OCI-LY3 (cell line): ENCODE measurements around the gene RELN.

ENCODE experiments used
- H2AFZ ChIP-seq: fragments of 200-600, 300-600 bp; shearing (Covaris generic); 2 replicates; pipeline ENCODE4 v1.6.0; 2014; ENCODE audit warnings: antibody characterized with exemption, low read depth, low read length
- H3K27ac ChIP-seq: fragments of 200-600, 300-600 bp; sonication (generic); 2 replicates; pipeline ENCODE4 v1.5.1; 2014; ENCODE audit warnings: mild to moderate bottlenecking, low read length, moderate library complexity, mixed read lengths
- H3K27me3 ChIP-seq: fragments of 200-600, 300-600 bp; sonication (generic); 2 replicates; pipeline ENCODE4 v1.6.1; 2014; ENCODE audit warnings: low read depth, low read length, mixed read lengths
- H3K36me3 ChIP-seq: fragments of 200-600, 300-600 bp; sonication (generic); replicated peaks from 2 replicates; pipeline ENCODE3; 2014; ENCODE audit warnings: low read depth, low read length, mixed read lengths
- H3K4me1 ChIP-seq: fragments of 300-600, 200-600 bp; sonication (generic); 2 replicates; pipeline ENCODE4 v1.6.1; 2014; ENCODE audit warnings: low read length, mixed read lengths
- H3K4me2 ChIP-seq: fragments of 200-600, 300-600 bp; sonication (generic); 2 replicates; pipeline ENCODE4 v1.6.1; 2014; ENCODE audit warnings: low read length, mixed read lengths
- H3K4me3 ChIP-seq: fragments of 300-600, 200-600 bp; sonication (generic); 2 replicates; pipeline ENCODE4 v1.5.1; 2014; ENCODE audit warnings: antibody characterized with exemption, mild to moderate bottlenecking, low read length, moderate library complexity
- H3K79me2 ChIP-seq: fragments of 300-600, 200-600 bp; shearing (Covaris generic); 2 replicates; pipeline ENCODE4 v1.6.1; 2014; ENCODE audit warnings: mild to moderate bottlenecking, low read length, mixed read lengths
- H3K9ac ChIP-seq: fragments of 300-600, 200-600 bp; shearing (Covaris generic); 2 replicates; pipeline ENCODE4 v1.6.0; 2014; ENCODE audit warnings: mild to moderate bottlenecking, low read length, moderate library complexity
- H3K9me3 ChIP-seq: fragments of 200-600, 300-600 bp; shearing (Covaris generic); 2 replicates; pipeline ENCODE4 v1.6.1; 2014; ENCODE audit warnings: low read length, mixed read lengths; ENCODE audit not compliant: insufficient read depth
- H4K20me1 ChIP-seq: fragments of 200-600, 300-600 bp; sonication (generic); 2 replicates; pipeline ENCODE4 v1.6.1; 2016; ENCODE audit warnings: low read length, mixed read lengths; ENCODE audit not compliant: insufficient read depth
- CTCF ChIP-seq: fragments of 200-600, 300-600 bp; sonication (generic); IDR thresholded peaks from 2 replicates; pipeline ENCODE4 v1.5.1; 2014; ENCODE audit warnings: antibody characterized with exemption, low read length, low read depth
- EZH2phosphoT487 ChIP-seq: fragments of 200-600 bp; shearing (Covaris generic); IDR thresholded peaks from 2 replicates; pipeline ENCODE4 v1.6.1; 2018; ENCODE audit warnings: antibody characterized with exemption, mixed run types, low read depth

Gene RELN

GRCh38 chr7:103988468-103989199, 824 bp downstream of the RELN start:
- Histone ChIP-seq H3K36me3 (no peaks in the 10 kb centered on the region), H3K9me3 (no peaks in the 10 kb centered on the region), H3K27ac (no peak overlapping the region), H4K20me1 (no peaks in the 10 kb centered on the region), H3K4me3 (no peak overlapping the region), H3K9ac (no peak overlapping the region), H3K79me2 (no peaks in the 10 kb centered on the region), H2AFZ (no peak overlapping the region), H3K4me1 (no peaks in the 10 kb centered on the region), H3K4me2 (no peak overlapping the region), H3K27me3 (peaks cover 7% of the 10 kb centered on the region)
- TF ChIP-seq EZH2phosphoT487 (no peak), CTCF (no peak)

GRCh38 chr7:103987451-103987850, 2.0 kb downstream of the RELN start:
- no peaks in the 10 kb centered on the region for H3K79me2 ChIP-seq
- H2AFZ ChIP-seq: no peak overlapping the region
- TF ChIP-seq EZH2phosphoT487 (no peak), CTCF (no peak)
- H3K36me3 ChIP-seq: no peaks in the 10 kb centered on the region
- H3K9ac ChIP-seq: no peak overlapping the region
- H3K27ac ChIP-seq: no peak overlapping the region
- H3K9me3 ChIP-seq: no peaks in the 10 kb centered on the region
- H3K4me3 ChIP-seq: no peak overlapping the region
- H4K20me1 ChIP-seq: no peaks in the 10 kb centered on the region
- peaks cover 10% of the 10 kb centered on the region for H3K27me3 ChIP-seq
- no peaks in the 10 kb centered on the region for H3K4me1 ChIP-seq
- H3K4me2 ChIP-seq: no peak overlapping the region

- H3K27ac ChIP-seq: no peak overlapping the region
- no peak overlapping the region for H3K9ac ChIP-seq
- no peaks in the 10 kb centered on the region for H4K20me1 ChIP-seq
- H2AFZ ChIP-seq: no peak overlapping the region
- peaks cover 14% of the 10 kb centered on the region for H3K27me3 ChIP-seq
- no peak for TF ChIP-seq CTCF
- no peaks in the 10 kb centered on the region for H3K79me2 ChIP-seq
- no peaks in the 10 kb centered on the region for H3K9me3 ChIP-seq
- no peaks in the 10 kb centered on the region for H3K4me1 ChIP-seq
- no peak overlapping the region for H3K4me3 ChIP-seq
- no peaks in the 10 kb centered on the region for H3K36me3 ChIP-seq
- no peak overlapping the region for H3K4me2 ChIP-seq
Observed at GRCh38 chr7:103985565-103986126, 3.8 kb downstream of the RELN start.

DNA sequence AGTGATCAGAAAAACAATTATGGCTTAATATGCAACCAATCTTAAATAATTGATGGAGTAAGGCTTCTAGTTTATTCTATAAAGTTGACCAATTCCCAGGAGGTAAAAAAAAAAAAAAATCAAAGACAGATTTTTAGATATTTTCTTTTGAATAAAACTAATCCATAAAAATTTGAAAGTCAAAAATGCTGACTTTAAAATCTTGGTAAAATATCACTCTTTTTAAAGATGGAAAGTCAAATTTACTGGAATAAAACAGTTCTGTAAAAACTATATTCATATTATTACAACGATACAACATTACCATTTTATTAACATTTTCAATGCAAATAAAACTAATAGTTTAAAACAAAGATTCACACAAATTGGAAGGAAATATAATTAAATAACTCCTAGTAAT, 5.4 kb downstream of the RELN start:
- Histone ChIP-seq H3K79me2 (no peaks in the 10 kb centered on the region), H3K4me2 (no peak overlapping the region), H3K9me3 (no peaks in the 10 kb centered on the region), H3K27me3 (peaks cover 18% of the 10 kb centered on the region), H3K4me3 (no peak overlapping the region), H2AFZ (no peak overlapping the region), H4K20me1 (no peaks in the 10 kb centered on the region), H3K9ac (no peak overlapping the region), H3K4me1 (no peaks in the 10 kb centered on the region), H3K36me3 (no peaks in the 10 kb centered on the region), H3K27ac (no peak overlapping the region)
- TF ChIP-seq EZH2phosphoT487: no peak
- TF ChIP-seq CTCF: no peak
